HCT116 (cell line): ENCODE results near the gene SLC35E4. TPM values are rescaled to one million over a fixed set of nuclear protein-coding genes. Genes with fewer than 3 reads are reported as not detected.

ENCODE experiments used
- ATAC-seq: fragments of 200-7000 bp; cut with Tn5 transposase; 2 replicates; pipeline ENCODE4 v1.9.1; 2020; ENCODE audit warnings: mild to moderate bottlenecking, moderate library complexity
- BruUV-seq: library from RNA; stranded (reverse); fragments of 400-500 nt; replicated peaks from 2 replicates; lab custom pipeline; 2021; lab: Mats Ljungman, UMichigan
- CTCF ChIA-PET: fragments of 300-600 bp; sonication (Branson Sonifier 250); formaldehyde crosslinking; loops from one replicate; lab custom pipeline; 2021; ENCODE audit warnings: antibody characterized with exemption; lab: Charles Lee
- POLR2A ChIA-PET: fragments of 300-600, 350-600 bp; sonication (Branson Sonifier 250); formaldehyde crosslinking; loops from one replicate; lab custom pipeline; 2021; ENCODE audit warnings: antibody characterized with exemption; lab: Charles Lee
- RAD21 ChIA-PET, 2 experiments: fragments of 300-600 bp; sonication (Branson Sonifier 250); formaldehyde crosslinking; loops; one replicate each; lab custom pipeline; 2023; ENCODE audit warnings: low total read pairs in 2 of 2; ENCODE audit not compliant: uncharacterized antibody in 2 of 2, unreplicated experiment in 2 of 2, low non-redundant PET in 1 of 2; lab: Charles Lee
- DNase-seq: peaks from one replicate; pipeline ENCODE4 v3.0.0-alpha.2; 2010; ENCODE audit warnings: low read depth, low spot score
- H2AFZ ChIP-seq: fragments of 200-600 bp; shearing (Covaris generic), sonication (generic); 2 replicates; pipeline ENCODE4 v1.6.1; 2017; ENCODE audit warnings: low read depth, mixed run types, mixed read lengths, antibody characterized with exemption, low read length; ENCODE audit not compliant: poor library complexity, severe bottlenecking
- H3K27ac ChIP-seq: 2 replicates; pipeline ENCODE4 v1.5.1; 2012; ENCODE audit warnings: low read depth, low read length
- H3K27me3 ChIP-seq: fragments of 200-600 bp; sonication (generic); 2 replicates; pipeline ENCODE4 v1.6.1; 2016; ENCODE audit warnings: mixed run types, low read length, mixed read lengths; ENCODE audit not compliant: insufficient read depth
- H3K36me3 ChIP-seq, 2 experiments: fragments of 200-500 bp in 1 of 2; fragments of 200-600 bp in 1 of 2; sonication (Bioruptor generic) in 1 of 2; sonication (generic) in 1 of 2; 2 replicates each; pipeline versions ENCODE4 v1.5.1 to v1.6.1; 2014 to 2016; ENCODE audit warnings: low read length in 2 of 2, inconsistent platforms in 1 of 2, mixed read lengths in 1 of 2, mixed run types in 1 of 2; ENCODE audit not compliant: insufficient read depth in 2 of 2, control insufficient read depth in 1 of 2
- H3K4me1 ChIP-seq, 2 experiments: fragments of 200-600 bp in 1 of 2; sonication (generic) in 1 of 2; 2 replicates each; pipeline versions ENCODE4 v1.5.1 to v1.6.1; 2012 to 2017; ENCODE audit warnings: low read length in 2 of 2, inconsistent platforms in 1 of 2, mild to moderate bottlenecking in 1 of 2, mixed read lengths in 1 of 2, mixed run types in 1 of 2, moderate library complexity in 1 of 2; ENCODE audit not compliant: insufficient read depth in 2 of 2, control insufficient read depth in 1 of 2
- H3K4me2 ChIP-seq: fragments of 200-600 bp; sonication (generic); 2 replicates; pipeline ENCODE4 v1.6.1; 2017; ENCODE audit warnings: mixed run types, low read length, mixed read lengths
- H3K4me3 ChIP-seq, 2 experiments: fragments of 200-600 bp in 1 of 2; sonication (generic) in 1 of 2; replicated peaks in 1 of 2; 2 replicates each; pipeline ENCODE4 v1.5.1; 2011 to 2016; ENCODE audit warnings: low read length in 2 of 2, control low read depth in 1 of 2, low read depth in 1 of 2, mild to moderate bottlenecking in 1 of 2, mixed read lengths in 1 of 2, mixed run types in 1 of 2
- H3K79me2 ChIP-seq: fragments of 200-600 bp; sonication (generic); 2 replicates; pipeline ENCODE4 v1.6.1; 2017; ENCODE audit warnings: mild to moderate bottlenecking, mixed run types, low read length, moderate library complexity, mixed read lengths; ENCODE audit not compliant: insufficient read depth
- H3K9ac ChIP-seq: fragments of 200-600 bp; sonication (generic); 2 replicates; pipeline ENCODE4 v1.6.1; 2016; ENCODE audit warnings: low read length, mixed read lengths
- H3K9me2 ChIP-seq: fragments of 200-600 bp; sonication (generic), shearing (Covaris generic); 2 replicates; pipeline ENCODE4 v1.6.1; 2017; ENCODE audit warnings: mixed run types, mild to moderate bottlenecking, moderate library complexity; ENCODE audit not compliant: insufficient read depth
- H3K9me3 ChIP-seq, 2 experiments: fragments of 200-500 bp in 1 of 2; fragments of 200-600 bp in 1 of 2; sonication (Bioruptor generic) in 1 of 2; sonication (generic) in 1 of 2; 2 replicates each; pipeline ENCODE4 v1.6.1; 2014 to 2017; ENCODE audit warnings: low read length in 2 of 2, mixed read lengths in 2 of 2, inconsistent platforms in 1 of 2, low read depth in 1 of 2, mild to moderate bottlenecking in 1 of 2, mixed run types in 1 of 2, moderate library complexity in 1 of 2; ENCODE audit not compliant: control insufficient read depth in 1 of 2, insufficient read depth in 1 of 2
- H4K20me1 ChIP-seq: fragments of 200-600 bp; sonication (generic), shearing (Covaris generic); 2 replicates; pipeline ENCODE4 v1.6.1; 2017; ENCODE audit warnings: mixed run types, mild to moderate bottlenecking, moderate library complexity; ENCODE audit not compliant: insufficient read depth
- CBX3 ChIP-seq: IDR thresholded peaks from 2 replicates; pipeline ENCODE4 v1.6.1; 2012; ENCODE audit warnings: low read depth
- CEBPB ChIP-seq: IDR thresholded peaks from 2 replicates; pipeline ENCODE4 v1.6.1; 2012; ENCODE audit warnings: low read depth
- EGR1 ChIP-seq: IDR thresholded peaks from 2 replicates; pipeline ENCODE4 v1.6.1; 2012; ENCODE audit warnings: low read depth
- ELF1 ChIP-seq: IDR thresholded peaks from 2 replicates; pipeline ENCODE4 v1.6.1; 2012; ENCODE audit warnings: low read depth, borderline replicate concordance
- EZH2 ChIP-seq: fragments of 200-600 bp; sonication (generic); IDR thresholded peaks from 2 replicates; pipeline ENCODE4 v1.6.1; 2017; ENCODE audit warnings: antibody characterized with exemption, mixed run types
- EZH2phosphoT487 ChIP-seq: fragments of 200-600 bp; IDR thresholded peaks from 2 replicates; pipeline ENCODE4 v1.6.1; 2018; ENCODE audit warnings: antibody characterized with exemption, borderline replicate concordance
- FOSL1 ChIP-seq: IDR thresholded peaks from 2 replicates; pipeline ENCODE4 v1.6.1; 2012; ENCODE audit warnings: low read depth
- JUND ChIP-seq: IDR thresholded peaks from 2 replicates; pipeline ENCODE4 v1.6.1; 2012
- POLR2A ChIP-seq: IDR thresholded peaks from 2 replicates; pipeline ENCODE4 v1.7.0; 2011; ENCODE audit warnings: borderline replicate concordance; ENCODE audit not compliant: insufficient read depth, insufficient read length; ENCODE audit errors: extremely low read depth
- POLR2AphosphoS5 ChIP-seq: IDR thresholded peaks from 2 replicates; pipeline ENCODE4 v1.6.1; 2011; ENCODE audit warnings: mild to moderate bottlenecking, low read depth, low read length, moderate library complexity
- SIN3A ChIP-seq: IDR thresholded peaks from 2 replicates; pipeline ENCODE4 v1.6.1; 2012; ENCODE audit warnings: low read depth
- SP1 ChIP-seq: IDR thresholded peaks from 2 replicates; pipeline ENCODE4 v1.6.1; 2012; ENCODE audit warnings: low read depth
- TCF7L2 ChIP-seq: IDR thresholded peaks from 2 replicates; pipeline ENCODE4 v1.7.0; 2011; ENCODE audit warnings: borderline replicate concordance, inconsistent platforms; ENCODE audit not compliant: insufficient read depth, insufficient read length; ENCODE audit errors: extremely low read depth
- YY1 ChIP-seq: IDR thresholded peaks from 2 replicates; pipeline ENCODE4 v1.6.1; 2011; ENCODE audit warnings: low read length, low read depth, moderate library complexity, mild to moderate bottlenecking; ENCODE audit not compliant: insufficient replicate concordance; ENCODE audit errors: extremely low read depth
- ZFX ChIP-seq: fragments of 450-650 bp; IDR thresholded peaks from 2 replicates; pipeline ENCODE4 v1.6.1; 2017
- ZNF274 ChIP-seq: fragments of 200-500 bp; sonication (Bioruptor generic); IDR thresholded peaks from 2 replicates; pipeline ENCODE4 v1.6.1; 2014; ENCODE audit warnings: mild to moderate bottlenecking, low read depth, low read length, inconsistent platforms
- intact Hi-C: fragments of 100-400 bp; cut with micrococcal nuclease; formaldehyde crosslinking; loops from 2 replicates; pipeline ENCODE4 v1.10.0; 2022
- total RNA-seq: library from RNA; stranded (reverse); gene quantifications from one replicate; pipeline ENCODE4 v1.2.1, GENCODE V29; 2021; ENCODE audit not compliant: unreplicated experiment
- TF ChIP-seq, protein P1 (sequence below): IDR thresholded peaks from 2 replicates; pipeline ENCODE4 v1.6.1; 2012; ENCODE audit warnings: low read depth
- TF ChIP-seq, protein P2 (sequence below), 3 experiments: fragments of 200-600 bp in 1 of 3; sonication (generic) in 1 of 3; IDR thresholded peaks in 2 of 3; conservative IDR thresholded peaks in 1 of 3; 2 replicates each; pipeline ENCODE4 v1.5.1; 2012 to 2017; ENCODE audit warnings: low read depth in 2 of 3, low read length in 2 of 3, antibody characterized with exemption in 1 of 3, borderline replicate concordance in 1 of 3, control low read depth in 1 of 3, mild to moderate bottlenecking in 1 of 3, mixed read lengths in 1 of 3, mixed run types in 1 of 3, moderate library complexity in 1 of 3; ENCODE audit not compliant: insufficient read depth in 1 of 3
- TF ChIP-seq, protein P3 (sequence below): IDR thresholded peaks from 2 replicates; pipeline ENCODE4 v1.6.1; 2012
- TF ChIP-seq, protein P4 (sequence below): IDR thresholded peaks from 2 replicates; pipeline ENCODE4 v1.6.1; 2011; ENCODE audit warnings: mild to moderate bottlenecking, low read length, moderate library complexity; ENCODE audit not compliant: insufficient replicate concordance; ENCODE audit errors: extremely low read depth
- TF ChIP-seq, protein P5 (sequence below): IDR thresholded peaks from 2 replicates; pipeline ENCODE4 v1.6.1; 2012

SLC35E4 gene
- total RNA-seq, 1 experiment from 2014 or later = 6.2 TPM

DNA sequence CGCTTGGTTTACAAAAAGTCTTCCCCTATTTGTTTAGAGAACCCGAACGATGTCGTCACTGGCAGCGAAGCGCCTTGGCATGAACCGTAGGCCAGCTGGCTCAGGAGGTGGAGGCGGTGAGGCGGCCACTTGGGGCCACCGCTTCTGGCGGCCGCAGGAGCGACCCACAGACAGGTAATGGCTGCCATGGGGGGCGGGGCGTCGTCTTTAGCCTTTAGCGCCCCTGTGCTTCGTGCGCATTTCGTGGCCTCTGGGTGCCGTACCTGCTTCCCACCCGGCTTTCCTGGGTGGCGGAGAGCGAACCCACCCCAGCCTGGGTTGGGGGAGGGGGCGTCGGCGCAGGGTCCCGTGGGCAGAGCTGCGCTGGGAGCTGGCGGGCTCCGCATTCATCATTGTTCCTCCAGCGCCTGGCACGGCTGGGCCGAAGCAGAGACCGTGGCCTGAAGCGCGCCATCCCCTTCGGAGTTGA is 58.6 kb downstream of the SLC35E4 start:
- POLR2A ChIA-PET = no interaction called here
- no peak for TF ChIP-seq EGR1
- TF ChIP-seq, protein P1, sequence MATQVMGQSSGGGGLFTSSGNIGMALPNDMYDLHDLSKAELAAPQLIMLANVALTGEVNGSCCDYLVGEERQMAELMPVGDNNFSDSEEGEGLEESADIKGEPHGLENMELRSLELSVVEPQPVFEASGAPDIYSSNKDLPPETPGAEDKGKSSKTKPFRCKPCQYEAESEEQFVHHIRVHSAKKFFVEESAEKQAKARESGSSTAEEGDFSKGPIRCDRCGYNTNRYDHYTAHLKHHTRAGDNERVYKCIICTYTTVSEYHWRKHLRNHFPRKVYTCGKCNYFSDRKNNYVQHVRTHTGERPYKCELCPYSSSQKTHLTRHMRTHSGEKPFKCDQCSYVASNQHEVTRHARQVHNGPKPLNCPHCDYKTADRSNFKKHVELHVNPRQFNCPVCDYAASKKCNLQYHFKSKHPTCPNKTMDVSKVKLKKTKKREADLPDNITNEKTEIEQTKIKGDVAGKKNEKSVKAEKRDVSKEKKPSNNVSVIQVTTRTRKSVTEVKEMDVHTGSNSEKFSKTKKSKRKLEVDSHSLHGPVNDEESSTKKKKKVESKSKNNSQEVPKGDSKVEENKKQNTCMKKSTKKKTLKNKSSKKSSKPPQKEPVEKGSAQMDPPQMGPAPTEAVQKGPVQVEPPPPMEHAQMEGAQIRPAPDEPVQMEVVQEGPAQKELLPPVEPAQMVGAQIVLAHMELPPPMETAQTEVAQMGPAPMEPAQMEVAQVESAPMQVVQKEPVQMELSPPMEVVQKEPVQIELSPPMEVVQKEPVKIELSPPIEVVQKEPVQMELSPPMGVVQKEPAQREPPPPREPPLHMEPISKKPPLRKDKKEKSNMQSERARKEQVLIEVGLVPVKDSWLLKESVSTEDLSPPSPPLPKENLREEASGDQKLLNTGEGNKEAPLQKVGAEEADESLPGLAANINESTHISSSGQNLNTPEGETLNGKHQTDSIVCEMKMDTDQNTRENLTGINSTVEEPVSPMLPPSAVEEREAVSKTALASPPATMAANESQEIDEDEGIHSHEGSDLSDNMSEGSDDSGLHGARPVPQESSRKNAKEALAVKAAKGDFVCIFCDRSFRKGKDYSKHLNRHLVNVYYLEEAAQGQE = no peak
- TF ChIP-seq YY1 = peak; percentile 88
- peak; percentile 12; the same call in 1 of the 2 replicates for TF ChIP-seq ZFX
- TF ChIP-seq EZH2phosphoT487 = no peak
- TF ChIP-seq POLR2AphosphoS5 = 0 out of 2 replicates have a peak, but pooled peaks have one; percentile 43
- no peak for TF ChIP-seq EZH2
- no peak for TF ChIP-seq CEBPB
- TF ChIP-seq TCF7L2 = peak; percentile 14
- no peak for TF ChIP-seq SIN3A
- no peak for TF ChIP-seq ELF1
- TF ChIP-seq, protein P2, sequence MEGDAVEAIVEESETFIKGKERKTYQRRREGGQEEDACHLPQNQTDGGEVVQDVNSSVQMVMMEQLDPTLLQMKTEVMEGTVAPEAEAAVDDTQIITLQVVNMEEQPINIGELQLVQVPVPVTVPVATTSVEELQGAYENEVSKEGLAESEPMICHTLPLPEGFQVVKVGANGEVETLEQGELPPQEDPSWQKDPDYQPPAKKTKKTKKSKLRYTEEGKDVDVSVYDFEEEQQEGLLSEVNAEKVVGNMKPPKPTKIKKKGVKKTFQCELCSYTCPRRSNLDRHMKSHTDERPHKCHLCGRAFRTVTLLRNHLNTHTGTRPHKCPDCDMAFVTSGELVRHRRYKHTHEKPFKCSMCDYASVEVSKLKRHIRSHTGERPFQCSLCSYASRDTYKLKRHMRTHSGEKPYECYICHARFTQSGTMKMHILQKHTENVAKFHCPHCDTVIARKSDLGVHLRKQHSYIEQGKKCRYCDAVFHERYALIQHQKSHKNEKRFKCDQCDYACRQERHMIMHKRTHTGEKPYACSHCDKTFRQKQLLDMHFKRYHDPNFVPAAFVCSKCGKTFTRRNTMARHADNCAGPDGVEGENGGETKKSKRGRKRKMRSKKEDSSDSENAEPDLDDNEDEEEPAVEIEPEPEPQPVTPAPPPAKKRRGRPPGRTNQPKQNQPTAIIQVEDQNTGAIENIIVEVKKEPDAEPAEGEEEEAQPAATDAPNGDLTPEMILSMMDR (IDR thresholded peaks at IDR 0.05 in 2 of 3, conservative IDR thresholded peaks at IDR 0.05 in 1 of 3; ENCODE audit: borderline replicate concordance in 1 of 3, insufficient read depth in 1 of 3, low read depth in 2 of 3, low read length in 2 of 3) = no peak
- TF ChIP-seq JUND = no peak
- TF ChIP-seq CBX3 = no peak
- TF ChIP-seq, protein P3, sequence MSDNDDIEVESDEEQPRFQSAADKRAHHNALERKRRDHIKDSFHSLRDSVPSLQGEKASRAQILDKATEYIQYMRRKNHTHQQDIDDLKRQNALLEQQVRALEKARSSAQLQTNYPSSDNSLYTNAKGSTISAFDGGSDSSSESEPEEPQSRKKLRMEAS = no peak
- no peak for TF ChIP-seq FOSL1
- TF ChIP-seq SP1 = no peak
- TF ChIP-seq, protein P4, sequence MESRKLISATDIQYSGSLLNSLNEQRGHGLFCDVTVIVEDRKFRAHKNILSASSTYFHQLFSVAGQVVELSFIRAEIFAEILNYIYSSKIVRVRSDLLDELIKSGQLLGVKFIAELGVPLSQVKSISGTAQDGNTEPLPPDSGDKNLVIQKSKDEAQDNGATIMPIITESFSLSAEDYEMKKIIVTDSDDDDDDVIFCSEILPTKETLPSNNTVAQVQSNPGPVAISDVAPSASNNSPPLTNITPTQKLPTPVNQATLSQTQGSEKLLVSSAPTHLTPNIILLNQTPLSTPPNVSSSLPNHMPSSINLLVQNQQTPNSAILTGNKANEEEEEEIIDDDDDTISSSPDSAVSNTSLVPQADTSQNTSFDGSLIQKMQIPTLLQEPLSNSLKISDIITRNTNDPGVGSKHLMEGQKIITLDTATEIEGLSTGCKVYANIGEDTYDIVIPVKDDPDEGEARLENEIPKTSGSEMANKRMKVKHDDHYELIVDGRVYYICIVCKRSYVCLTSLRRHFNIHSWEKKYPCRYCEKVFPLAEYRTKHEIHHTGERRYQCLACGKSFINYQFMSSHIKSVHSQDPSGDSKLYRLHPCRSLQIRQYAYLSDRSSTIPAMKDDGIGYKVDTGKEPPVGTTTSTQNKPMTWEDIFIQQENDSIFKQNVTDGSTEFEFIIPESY = no peak
- no peak for TF ChIP-seq ZNF274
- TF ChIP-seq, protein P5, sequence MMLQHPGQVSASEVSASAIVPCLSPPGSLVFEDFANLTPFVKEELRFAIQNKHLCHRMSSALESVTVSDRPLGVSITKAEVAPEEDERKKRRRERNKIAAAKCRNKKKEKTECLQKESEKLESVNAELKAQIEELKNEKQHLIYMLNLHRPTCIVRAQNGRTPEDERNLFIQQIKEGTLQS = no peak
- TF ChIP-seq POLR2A = no peak

More for the DNA sequence above, 58.6 kb downstream of the SLC35E4 start:
- Histone ChIP-seq H4K20me1 (no peaks in the 10 kb centered on the region), H3K9me3 (no peaks in the 10 kb centered on the region), H3K4me3 (peak overlapping the region; percentile 66 to 80), H3K79me2 (peaks cover 17% of the 10 kb centered on the region; the same call in 1 of the 2 replicates), H3K9ac (peak overlapping the region; percentile 83), H3K27me3 (no peaks in the 10 kb centered on the region), H3K36me3 (no peaks in the 10 kb centered on the region), H3K4me2 (peak overlapping the region; percentile 90), H3K9me2 (no peaks in the 10 kb centered on the region), H3K27ac (peak overlapping the region; percentile 75), H3K4me1 (peaks cover 19 to 40% of the 10 kb centered on the region in 2 experiments), H2AFZ (no peak overlapping the region)
- no TSS peak for BruUV-seq
- ATAC-seq = peak; percentile 86
- peak; percentile 29 for DNase-seq
- ChIA-PET RAD21 (no interaction called here), CTCF (no interaction called here)
- intact Hi-C loops = no loop called here
